IMR-90 (cell line): ENCODE measurements around the gene SOX12. TPM values are rescaled to one million over a fixed set of nuclear protein-coding genes. Genes with fewer than 3 reads are reported as not detected.

Source experiments
- ATAC-seq: fragments of 200-7000 bp; cut with Tn5 transposase; 2 replicates; pipeline ENCODE4 v1.9.1; 2020; ENCODE audit warnings: low read depth, mild to moderate bottlenecking, moderate library complexity
- BruUV-seq: library from RNA; stranded (reverse); fragments of 400-500 nt; replicated peaks from 2 replicates; lab custom pipeline; 2021; lab: Mats Ljungman, UMichigan
- CTCF ChIA-PET: fragments of 300-600 bp; formaldehyde crosslinking; extraction: SDS; loops from one replicate; lab custom pipeline; 2021; ENCODE audit warnings: antibody characterized with exemption; lab: Yijun Ruan, JAX
- POLR2A ChIA-PET: fragments of 300-600 bp; sonication (Branson Sonifier 250); formaldehyde crosslinking; loops from one replicate; lab custom pipeline; 2022; ENCODE audit warnings: antibody characterized with exemption; ENCODE audit not compliant: unreplicated experiment; lab: Charles Lee
- DNase-seq: peaks from one replicate; pipeline ENCODE4 v3.0.0; 2013
- H2AFZ ChIP-seq: replicated peaks from 2 replicates; pipeline ENCODE3; 2013; ENCODE audit warnings: low read length, mild to moderate bottlenecking; ENCODE audit not compliant: poor library complexity
- H2AK5ac ChIP-seq: 2 replicates; pipeline ENCODE4 v1.6.1; 2013; ENCODE audit warnings: low read depth, low read length, inconsistent platforms
- H2AK9ac ChIP-seq: replicated peaks from 2 replicates; pipeline ENCODE3; 2013; ENCODE audit warnings: mild to moderate bottlenecking, low read depth, low read length, moderate library complexity; ENCODE audit not compliant: poor library complexity
- H2BK120ac ChIP-seq: 2 replicates; pipeline ENCODE4 v1.6.1; 2013; ENCODE audit warnings: low read depth, low read length, inconsistent platforms
- H2BK15ac ChIP-seq: 3 replicates; pipeline ENCODE4 v1.6.1; 2013; ENCODE audit warnings: low read depth, low read length, inconsistent platforms
- H2BK20ac ChIP-seq: 2 replicates; pipeline ENCODE4 v1.6.1; 2013; ENCODE audit warnings: low read depth, mild to moderate bottlenecking, inconsistent platforms, low read length, moderate library complexity
- H2BK5ac ChIP-seq: 2 replicates; pipeline ENCODE4 v1.6.1; 2013; ENCODE audit warnings: mild to moderate bottlenecking, low read depth, low read length, inconsistent platforms; ENCODE audit not compliant: poor library complexity, severe bottlenecking
- H3K14ac ChIP-seq: replicated peaks from 2 replicates; pipeline ENCODE4 v1.6.1; 2013; ENCODE audit warnings: low read depth, low read length, inconsistent platforms
- H3K18ac ChIP-seq: 2 replicates; pipeline ENCODE4 v1.6.1; 2013; ENCODE audit warnings: low read depth, low read length, control low read depth
- H3K23ac ChIP-seq: 2 replicates; pipeline ENCODE4 v1.6.1; 2013; ENCODE audit warnings: low read depth, low read length, inconsistent platforms
- H3K27ac ChIP-seq: 2 replicates; pipeline ENCODE4 v1.5.1; 2013; ENCODE audit warnings: mild to moderate bottlenecking, control low read depth, low read length; ENCODE audit not compliant: insufficient read depth
- H3K27me3 ChIP-seq: 2 replicates; pipeline ENCODE4 v1.6.1; 2013; ENCODE audit warnings: low read length; ENCODE audit not compliant: control insufficient read depth, insufficient read depth
- H3K36me3 ChIP-seq: 2 replicates; pipeline ENCODE4 v1.6.1; 2013; ENCODE audit warnings: low read length, mixed read lengths; ENCODE audit not compliant: control insufficient read depth, insufficient read depth
- H3K4ac ChIP-seq: 2 replicates; pipeline ENCODE4 v1.6.1; 2013; ENCODE audit warnings: low read depth, low read length, inconsistent platforms
- H3K4me1 ChIP-seq: 2 replicates; pipeline ENCODE4 v1.6.1; 2013; ENCODE audit warnings: low read length, mixed read lengths; ENCODE audit not compliant: control insufficient read depth, insufficient read depth
- H3K4me2 ChIP-seq: 2 replicates; pipeline ENCODE4 v1.6.1; 2013; ENCODE audit warnings: low read depth, mild to moderate bottlenecking, control low read depth, low read length, moderate library complexity
- H3K4me3 ChIP-seq: 2 replicates; pipeline ENCODE4 v1.5.1; 2013; ENCODE audit warnings: low read depth, mild to moderate bottlenecking, control low read depth, low read length, moderate library complexity; ENCODE audit not compliant: insufficient read depth
- H3K56ac ChIP-seq: 2 replicates; pipeline ENCODE4 v1.6.1; 2013; ENCODE audit warnings: low read length, inconsistent platforms; ENCODE audit not compliant: insufficient read depth; ENCODE audit errors: extremely low read depth
- H3K79me1 ChIP-seq, 2 experiments: 2 replicates each; pipeline ENCODE4 v1.6.1; 2013; ENCODE audit warnings: low read length in 2 of 2, inconsistent platforms in 1 of 2, low read depth in 1 of 2
- H3K9ac ChIP-seq: 2 replicates; pipeline ENCODE4 v1.6.1; 2013; ENCODE audit warnings: low read depth, low read length, control low read depth
- H3K9me1 ChIP-seq: 2 replicates; pipeline ENCODE4 v1.6.1; 2013; ENCODE audit warnings: low read length, inconsistent platforms; ENCODE audit not compliant: insufficient read depth
- H3K9me3 ChIP-seq: 2 replicates; pipeline ENCODE4 v1.6.1; 2013; ENCODE audit warnings: low read length; ENCODE audit not compliant: control insufficient read depth, insufficient read depth
- H4K20me1 ChIP-seq: 2 replicates; pipeline ENCODE4 v1.6.1; 2013; ENCODE audit warnings: low read length, inconsistent platforms; ENCODE audit not compliant: insufficient read depth
- H4K5ac ChIP-seq: 2 replicates; pipeline ENCODE4 v1.6.1; 2013; ENCODE audit warnings: mild to moderate bottlenecking, low read depth, low read length, control low read depth
- H4K8ac ChIP-seq, 2 experiments: 2 replicates each; pipeline ENCODE4 v1.6.1; 2013; ENCODE audit warnings: low read depth in 2 of 2, low read length in 2 of 2, control low read depth in 1 of 2, inconsistent platforms in 1 of 2
- H4K91ac ChIP-seq: 2 replicates; pipeline ENCODE4 v1.6.1; 2013; ENCODE audit warnings: low read depth, low read length, inconsistent platforms; ENCODE audit not compliant: insufficient read depth
- BHLHE40 ChIP-seq: fragments of 150-350 bp; IDR thresholded peaks from 2 replicates; pipeline ENCODE4 v1.6.1; 2016; ENCODE audit warnings: mild to moderate bottlenecking, low read depth, low read length
- CEBPB ChIP-seq: IDR thresholded peaks from 2 replicates; pipeline ENCODE4 v1.6.1; 2012; ENCODE audit warnings: low read depth, low read length, improper control_type of control experiment
- CHD1 ChIP-seq: IDR thresholded peaks from 2 replicates; pipeline ENCODE4 v1.6.1; 2012; ENCODE audit warnings: low read depth, low read length, improper control_type of control experiment
- FOS ChIP-seq: fragments of 150-350 bp; IDR thresholded peaks from 2 replicates; pipeline ENCODE4 v1.6.1; 2016; ENCODE audit warnings: low read depth, low read length
- MAFK ChIP-seq: IDR thresholded peaks from 2 replicates; pipeline ENCODE4 v1.6.1; 2012; ENCODE audit warnings: low read depth, low read length, improper control_type of control experiment
- MAZ ChIP-seq: IDR thresholded peaks from 2 replicates; pipeline ENCODE4 v1.6.1; 2012; ENCODE audit warnings: low read depth, mild to moderate bottlenecking, low read length, improper control_type of control experiment, moderate library complexity, borderline replicate concordance
- MXI1 ChIP-seq: IDR thresholded peaks from 2 replicates; pipeline ENCODE4 v1.6.1; 2012; ENCODE audit warnings: low read depth, mild to moderate bottlenecking, low read length, moderate library complexity, borderline replicate concordance
- NFE2L2 ChIP-seq: fragments of 150-350 bp; IDR thresholded peaks from 2 replicates; pipeline ENCODE4 v1.6.1; 2016; ENCODE audit warnings: low read depth, mild to moderate bottlenecking, low read length
- RAD21 ChIP-seq: IDR thresholded peaks from 2 replicates; pipeline ENCODE4 v1.6.1; 2012; ENCODE audit warnings: low read length, improper control_type of control experiment
- RCOR1 ChIP-seq: IDR thresholded peaks from 2 replicates; pipeline ENCODE4 v1.6.1; 2012; ENCODE audit warnings: mild to moderate bottlenecking, low read length, improper control_type of control experiment; ENCODE audit not compliant: insufficient replicate concordance
- RFX5 ChIP-seq: IDR thresholded peaks from 2 replicates; pipeline ENCODE4 v1.8.0; 2012; ENCODE audit warnings: low read depth, mild to moderate bottlenecking, low read length, moderate library complexity
- SMC3 ChIP-seq: fragments of 150-350 bp; IDR thresholded peaks from 2 replicates; pipeline ENCODE4 v1.6.1; 2016; ENCODE audit warnings: low read depth, mild to moderate bottlenecking, antibody characterized with exemption, low read length, moderate library complexity
- WGBS, 2 experiments: methylation state at CpG; one replicate each; pipeline versions ENCODE4 v1.1.5 to v1.1.7; 2013; ENCODE audit warnings: missing lambda C conversion rate in 2 of 2; ENCODE audit not compliant: insufficient read length in 1 of 2; ENCODE audit errors: extremely low coverage in 2 of 2; 5-methylcytosine and 5-hydroxymethylcytosine counted together
- dilution Hi-C: fragments of 300-500 bp; cut with HindIII; formaldehyde crosslinking; loops from one replicate; pipeline ENCODE4 v1.14.3; 2018; ENCODE audit warnings: low sequenced_read_pairs; ENCODE audit not compliant: unreplicated experiment
- in situ Hi-C: fragments of 300-500 bp; cut with MboI; formaldehyde crosslinking; loops from 3 replicates; pipeline ENCODE4 v1.14.3; 2019; ENCODE audit warnings: low sequenced_read_pairs, inconsistent platforms, mixed read lengths
- intact Hi-C: fragments of 100-400 bp; cut with micrococcal nuclease; formaldehyde crosslinking; loops from 2 replicates; pipeline ENCODE4 v1.10.0; 2022
- polyA plus RNA-seq, 3 experiments: library from polyadenylated mRNA; depleted of rRNA; stranded (reverse); fragments of >200 nt; gene quantifications; 2 replicates each; pipeline ENCODE4 v1.2.3, GENCODE V29; 2012; ENCODE audit warnings: low replicate concordance in 1 of 3
- total RNA-seq: library from RNA; depleted of rRNA; stranded (reverse); fragments of >200 nt; gene quantifications from 2 replicates; pipeline ENCODE4 v1.2.3, GENCODE V29; 2012
- TF ChIP-seq, protein P1 (sequence below): conservative IDR thresholded peaks from 2 replicates; pipeline ENCODE4 v1.5.1; 2012; ENCODE audit warnings: mild to moderate bottlenecking, low read depth, low read length, improper control_type of control experiment
- TF ChIP-seq, protein P2 (sequence below): fragments of 150-350 bp; IDR thresholded peaks from 2 replicates; pipeline ENCODE4 v1.6.1; 2016; ENCODE audit warnings: low read depth, mild to moderate bottlenecking, low read length, moderate library complexity, borderline replicate concordance

SOX12 gene
- total and polyA plus RNA-seq, 2 of the 4 experiments (the other 2 are of a cell fraction), result 1.1 to 6.2 TPM

DNA sequence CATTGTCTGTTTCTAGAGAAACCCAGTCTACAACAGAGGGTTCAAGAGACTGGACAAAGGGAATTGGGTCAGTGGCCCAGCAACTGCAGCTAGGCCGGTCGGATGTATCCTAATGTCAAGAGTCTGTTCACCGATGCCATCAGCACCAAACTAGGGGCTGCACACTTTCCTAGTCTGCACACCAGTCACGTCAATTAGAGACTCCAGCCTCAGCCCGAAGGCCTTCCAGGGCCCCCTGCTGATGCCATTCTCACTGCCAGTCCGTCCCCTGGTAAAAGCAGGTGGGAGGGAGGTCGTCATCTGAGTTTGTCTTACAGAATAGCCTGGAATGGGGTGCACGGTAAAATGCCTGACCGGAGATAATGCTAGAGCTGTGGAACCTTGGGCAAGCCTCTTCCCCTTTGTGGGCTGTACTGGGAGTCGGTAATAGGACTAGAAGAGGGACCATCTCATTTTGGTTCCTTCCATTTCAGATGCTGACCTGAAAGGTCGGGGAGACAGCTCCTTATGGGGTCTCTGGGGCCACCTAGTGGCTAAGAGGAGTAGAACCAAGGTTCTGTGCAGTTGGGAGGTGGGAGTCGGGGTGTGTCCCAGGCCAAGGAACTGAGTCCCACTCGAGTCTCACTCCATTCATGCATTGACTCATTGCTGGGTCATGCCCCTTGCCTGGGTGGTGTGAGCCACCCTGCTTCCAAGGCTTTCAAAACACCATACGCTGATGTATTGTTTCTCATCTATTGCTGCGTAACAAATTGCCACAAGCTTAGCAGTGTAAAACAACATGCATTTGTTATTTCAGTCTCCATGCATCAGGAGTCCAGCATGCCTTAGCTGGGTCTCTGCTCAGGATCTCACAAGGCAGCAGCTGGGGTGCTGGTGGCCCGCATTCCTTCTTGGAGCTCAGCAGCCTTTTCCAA lies 5.1 kb downstream of the SOX12 start:
- ATAC-seq, result peak; percentile 30
- Histone ChIP-seq H3K79me1 (peaks cover 24 to 40% of the 10 kb centered on the region in 2 experiments), H3K4ac (no peak overlapping the region), H2AK5ac (no peak overlapping the region), H4K91ac (no peak overlapping the region), H3K27me3 (no peaks in the 10 kb centered on the region), H3K9ac (no peak overlapping the region), H3K36me3 (peaks cover 10% of the 10 kb centered on the region; the same call in 1 of the 2 replicates), H2BK15ac (no peak overlapping the region), H3K9me3 (no peaks in the 10 kb centered on the region), H2AFZ (peak overlapping the region; percentile 53), H3K9me1 (no peaks in the 10 kb centered on the region; the same call in 1 of the 2 replicates), H3K18ac (no peak overlapping the region), H3K14ac (no peak overlapping the region), H2BK120ac (no peak overlapping the region), H3K23ac (no peak overlapping the region), H4K20me1 (peaks cover 45% of the 10 kb centered on the region), H3K27ac (no peak overlapping the region), H3K4me3 (no peak overlapping the region), H2AK9ac (peak overlapping the region; percentile 83), H4K5ac (no peak overlapping the region), H4K8ac (no peak overlapping the region), H3K56ac (no peak overlapping the region), H2BK20ac (no peak overlapping the region), H3K4me2 (no peak overlapping the region; the same call in 1 of the 2 replicates), H2BK5ac (no peak overlapping the region), H3K4me1 (peaks cover 14% of the 10 kb centered on the region)
- in situ Hi-C loops (loop anchor here (10.0 kb wide), 1 partner anchor 116 kb away; no protein-coding TSS in a partner anchor), dilution Hi-C loops (no loop called here), intact Hi-C loops (loop anchor here (1.0 to 2.0 kb wide), 2 partner anchors 64 to 121 kb away; no protein-coding TSS in a partner anchor)
- ChIA-PET CTCF (interaction anchor here (0.6 to 1.5 kb wide), 9 partner anchors 14 to 122 kb away, joined by 3 to 5 read pairs (median 3); no protein-coding TSS in a partner anchor), POLR2A (interaction anchor here (0.5 to 1.3 kb wide), 2 partner anchors 14 to 16 kb away, joined by 3 to 4 read pairs; partner anchors contain the start of gene NRSN2)
- DNase-seq, result peak; percentile 66
- BruUV-seq, result no TSS peak
- WGBS, 2 experiments, result 95% methylated on average over 3 of the region's 16 CpGs; no CpG with 5 or more reads in 1 of the 2 experiments
- TF ChIP-seq, protein P1, sequence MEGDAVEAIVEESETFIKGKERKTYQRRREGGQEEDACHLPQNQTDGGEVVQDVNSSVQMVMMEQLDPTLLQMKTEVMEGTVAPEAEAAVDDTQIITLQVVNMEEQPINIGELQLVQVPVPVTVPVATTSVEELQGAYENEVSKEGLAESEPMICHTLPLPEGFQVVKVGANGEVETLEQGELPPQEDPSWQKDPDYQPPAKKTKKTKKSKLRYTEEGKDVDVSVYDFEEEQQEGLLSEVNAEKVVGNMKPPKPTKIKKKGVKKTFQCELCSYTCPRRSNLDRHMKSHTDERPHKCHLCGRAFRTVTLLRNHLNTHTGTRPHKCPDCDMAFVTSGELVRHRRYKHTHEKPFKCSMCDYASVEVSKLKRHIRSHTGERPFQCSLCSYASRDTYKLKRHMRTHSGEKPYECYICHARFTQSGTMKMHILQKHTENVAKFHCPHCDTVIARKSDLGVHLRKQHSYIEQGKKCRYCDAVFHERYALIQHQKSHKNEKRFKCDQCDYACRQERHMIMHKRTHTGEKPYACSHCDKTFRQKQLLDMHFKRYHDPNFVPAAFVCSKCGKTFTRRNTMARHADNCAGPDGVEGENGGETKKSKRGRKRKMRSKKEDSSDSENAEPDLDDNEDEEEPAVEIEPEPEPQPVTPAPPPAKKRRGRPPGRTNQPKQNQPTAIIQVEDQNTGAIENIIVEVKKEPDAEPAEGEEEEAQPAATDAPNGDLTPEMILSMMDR, result peak; percentile 90
- TF ChIP-seq RFX5 (no peak), FOS (no peak), SMC3 (peak; percentile 89), CEBPB (no peak), RAD21 (peak; percentile 94), MXI1 (no peak), CHD1 (no peak), BHLHE40 (no peak), MAZ (no peak), NFE2L2 (no peak), MAFK (no peak), RCOR1 (no peak)
- TF ChIP-seq, protein P2, sequence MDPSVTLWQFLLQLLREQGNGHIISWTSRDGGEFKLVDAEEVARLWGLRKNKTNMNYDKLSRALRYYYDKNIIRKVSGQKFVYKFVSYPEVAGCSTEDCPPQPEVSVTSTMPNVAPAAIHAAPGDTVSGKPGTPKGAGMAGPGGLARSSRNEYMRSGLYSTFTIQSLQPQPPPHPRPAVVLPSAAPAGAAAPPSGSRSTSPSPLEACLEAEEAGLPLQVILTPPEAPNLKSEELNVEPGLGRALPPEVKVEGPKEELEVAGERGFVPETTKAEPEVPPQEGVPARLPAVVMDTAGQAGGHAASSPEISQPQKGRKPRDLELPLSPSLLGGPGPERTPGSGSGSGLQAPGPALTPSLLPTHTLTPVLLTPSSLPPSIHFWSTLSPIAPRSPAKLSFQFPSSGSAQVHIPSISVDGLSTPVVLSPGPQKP, result no peak
